GM12874 (cell line): ENCODE results near the gene CAMTA1.

ENCODE experiments used
- TF ChIP-seq, protein P1 (sequence below): IDR thresholded peaks from 2 replicates; pipeline ENCODE4 v1.5.1; 2011; ENCODE audit warnings: low read depth, mild to moderate bottlenecking, control low read depth, low read length, moderate library complexity; ENCODE audit not compliant: insufficient read depth

CAMTA1 gene

DNA sequence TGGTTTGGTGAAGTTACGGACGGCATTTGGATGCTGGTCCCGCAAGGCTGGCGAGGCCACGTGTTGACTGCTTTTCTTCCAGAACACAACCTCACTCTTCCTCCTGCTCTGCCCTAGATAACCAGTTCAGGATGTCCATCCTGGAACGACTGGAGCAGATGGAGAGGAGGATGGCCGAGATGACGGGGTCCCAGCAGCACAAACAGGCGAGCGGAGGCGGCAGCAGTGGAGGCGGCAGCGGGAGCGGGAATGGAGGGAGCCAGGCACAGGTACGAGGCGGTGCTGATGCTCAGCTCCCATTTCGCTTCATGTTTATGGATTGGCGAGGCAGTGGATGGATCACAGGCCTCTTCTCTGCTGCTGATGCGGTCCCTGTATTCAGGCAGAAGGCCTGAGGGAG lies 947.1 kb downstream of the CAMTA1 start:
- TF ChIP-seq, protein P1, sequence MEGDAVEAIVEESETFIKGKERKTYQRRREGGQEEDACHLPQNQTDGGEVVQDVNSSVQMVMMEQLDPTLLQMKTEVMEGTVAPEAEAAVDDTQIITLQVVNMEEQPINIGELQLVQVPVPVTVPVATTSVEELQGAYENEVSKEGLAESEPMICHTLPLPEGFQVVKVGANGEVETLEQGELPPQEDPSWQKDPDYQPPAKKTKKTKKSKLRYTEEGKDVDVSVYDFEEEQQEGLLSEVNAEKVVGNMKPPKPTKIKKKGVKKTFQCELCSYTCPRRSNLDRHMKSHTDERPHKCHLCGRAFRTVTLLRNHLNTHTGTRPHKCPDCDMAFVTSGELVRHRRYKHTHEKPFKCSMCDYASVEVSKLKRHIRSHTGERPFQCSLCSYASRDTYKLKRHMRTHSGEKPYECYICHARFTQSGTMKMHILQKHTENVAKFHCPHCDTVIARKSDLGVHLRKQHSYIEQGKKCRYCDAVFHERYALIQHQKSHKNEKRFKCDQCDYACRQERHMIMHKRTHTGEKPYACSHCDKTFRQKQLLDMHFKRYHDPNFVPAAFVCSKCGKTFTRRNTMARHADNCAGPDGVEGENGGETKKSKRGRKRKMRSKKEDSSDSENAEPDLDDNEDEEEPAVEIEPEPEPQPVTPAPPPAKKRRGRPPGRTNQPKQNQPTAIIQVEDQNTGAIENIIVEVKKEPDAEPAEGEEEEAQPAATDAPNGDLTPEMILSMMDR, result no peak

DNA sequence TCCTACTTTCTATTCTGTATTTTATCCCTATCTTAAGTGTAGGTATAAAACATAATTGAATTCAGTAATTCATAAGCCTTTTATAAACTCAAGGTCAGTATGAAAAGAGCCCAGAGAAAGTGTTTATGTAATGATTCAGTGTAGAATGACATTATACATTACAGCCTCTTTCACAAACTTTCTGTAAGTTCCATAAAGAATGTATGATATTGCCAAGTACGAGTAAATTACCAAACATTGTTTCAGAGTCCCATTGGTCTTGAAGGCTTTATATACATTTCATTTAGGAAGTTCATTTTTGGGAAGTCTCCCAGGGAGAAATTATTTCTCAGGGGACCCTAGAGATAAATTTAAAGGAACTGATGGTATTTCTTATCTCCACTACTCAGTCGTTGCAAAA lies 948.0 kb downstream of the CAMTA1 start:
- TF ChIP-seq, protein P1, result no peak

DNA sequence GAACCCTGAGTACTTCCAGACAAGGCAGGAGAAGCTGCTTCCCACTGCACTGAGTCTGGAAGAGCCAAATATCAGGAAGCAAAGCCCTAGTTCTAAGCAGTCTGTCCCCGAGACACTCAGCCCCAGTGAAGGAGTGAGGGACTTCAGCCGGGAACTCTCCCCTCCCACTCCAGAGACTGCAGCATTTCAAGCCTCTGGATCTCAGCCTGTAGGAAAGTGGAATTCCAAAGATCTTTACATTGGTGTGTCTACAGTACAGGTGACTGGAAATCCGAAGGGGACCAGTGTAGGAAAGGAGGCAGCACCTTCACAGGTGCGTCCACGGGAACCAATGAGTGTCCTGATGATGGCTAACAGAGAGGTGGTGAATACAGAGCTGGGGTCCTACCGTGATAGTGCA lies 952.8 kb downstream of the CAMTA1 start:
- TF ChIP-seq, protein P1, result no peak

DNA sequence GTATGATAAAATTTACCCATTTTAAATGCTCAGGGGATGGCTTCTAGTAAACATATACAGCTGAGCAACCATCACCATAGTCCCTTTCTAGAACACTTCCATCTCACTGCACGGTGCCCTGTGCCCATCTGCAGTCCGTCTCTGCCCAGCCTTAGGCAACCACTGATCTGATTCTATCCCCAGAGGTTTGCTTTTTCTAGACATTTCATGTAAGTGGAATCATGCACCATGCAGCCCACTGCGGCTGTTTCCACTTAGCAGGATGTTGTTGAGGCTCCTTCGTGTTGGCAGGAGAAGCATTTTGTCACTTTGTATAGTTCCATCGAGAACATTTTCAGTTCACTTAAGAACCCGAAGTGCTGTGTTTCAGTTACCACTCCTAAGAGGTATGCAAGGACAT lies 958.1 kb downstream of the CAMTA1 start:
- TF ChIP-seq, protein P1, result no peak

DNA sequence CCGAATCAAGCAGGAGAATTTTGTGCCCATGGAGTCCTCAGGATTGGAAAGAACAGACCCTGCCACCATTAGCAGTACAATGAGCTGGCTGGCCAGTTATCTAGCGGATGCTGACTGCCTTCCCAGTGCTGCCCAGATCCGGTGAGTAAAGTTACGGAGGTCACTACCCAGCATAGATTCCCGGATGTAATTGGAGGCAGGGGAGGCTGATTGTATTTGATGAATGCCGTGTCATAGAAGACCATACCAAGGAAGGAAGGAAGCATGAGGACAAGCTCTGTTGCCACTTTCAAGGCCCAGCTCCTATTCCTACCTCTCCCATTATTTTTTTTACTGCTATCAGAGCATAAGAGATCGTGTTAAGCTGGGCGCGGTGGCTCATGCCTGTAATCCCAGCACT lies 959.6 kb downstream of the CAMTA1 start:
- TF ChIP-seq, protein P1, result no peak

DNA sequence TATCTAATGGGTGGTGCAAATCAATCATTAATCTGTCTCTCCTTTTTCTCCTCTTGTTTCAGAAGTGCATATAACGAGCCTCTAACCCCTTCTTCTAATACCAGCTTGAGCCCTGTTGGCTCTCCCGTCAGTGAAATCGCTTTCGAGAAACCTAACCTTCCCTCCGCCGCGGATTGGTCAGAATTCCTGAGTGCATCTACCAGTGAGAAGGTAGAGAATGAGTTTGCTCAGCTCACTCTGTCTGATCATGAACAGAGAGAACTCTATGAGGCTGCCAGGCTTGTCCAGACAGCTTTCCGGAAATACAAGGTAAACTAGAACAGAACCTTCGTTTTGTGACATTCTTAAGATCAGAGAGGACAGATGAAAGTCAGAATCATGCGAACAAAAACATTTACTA lies 960.5 kb downstream of the CAMTA1 start:
- TF ChIP-seq, protein P1, result no peak

DNA sequence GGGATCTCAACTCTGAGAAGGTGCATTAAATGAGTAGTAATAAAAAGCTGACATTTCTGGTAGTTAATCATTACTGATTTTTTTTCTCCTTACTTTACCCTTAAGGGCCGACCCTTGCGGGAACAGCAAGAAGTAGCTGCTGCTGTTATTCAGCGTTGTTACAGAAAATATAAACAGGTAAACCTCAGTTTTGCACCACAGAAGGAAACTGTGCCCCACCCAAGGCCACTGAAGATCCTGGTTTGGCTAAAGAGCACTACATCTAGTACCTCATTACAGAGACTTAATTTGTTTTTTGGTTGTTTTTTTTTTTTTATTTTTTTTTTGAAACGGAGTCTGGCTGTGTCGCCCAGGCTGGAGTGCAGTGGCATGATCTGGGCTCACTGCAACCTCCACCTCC lies 962.4 kb downstream of the CAMTA1 start:
- TF ChIP-seq, protein P1, result no peak

DNA sequence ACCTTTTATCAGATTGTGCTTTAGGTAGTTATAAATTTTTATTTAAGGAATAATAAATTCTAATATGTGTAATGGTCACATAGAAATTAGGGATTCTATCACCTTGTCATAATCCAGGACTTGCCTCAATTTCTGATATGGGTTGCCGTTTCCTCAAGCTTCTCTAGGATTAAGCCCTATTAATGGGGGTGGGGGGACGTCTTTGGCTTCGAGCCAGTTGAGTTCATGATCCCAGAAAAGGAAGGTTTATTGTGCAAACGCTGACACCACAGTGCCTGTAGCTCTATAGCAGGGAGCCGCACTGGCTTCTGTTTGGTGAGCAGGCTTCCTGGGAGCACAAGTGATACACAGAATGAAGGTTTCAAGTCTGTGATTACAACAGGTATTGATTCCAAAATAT lies 963.9 kb downstream of the CAMTA1 start:
- TF ChIP-seq, protein P1, result no peak
